Measurements from ENCODE around the gene SLC22A24. TPM values are rescaled to one million over a fixed set of nuclear protein-coding genes. Genes with fewer than 3 reads are reported as not detected.
"Not testable (repeated sequence)": the region's sequence is repeated elsewhere in the genome, so short reads cannot be mapped to it uniquely, and the experiment has no call there.

The SLC22A24 gene, protein sequence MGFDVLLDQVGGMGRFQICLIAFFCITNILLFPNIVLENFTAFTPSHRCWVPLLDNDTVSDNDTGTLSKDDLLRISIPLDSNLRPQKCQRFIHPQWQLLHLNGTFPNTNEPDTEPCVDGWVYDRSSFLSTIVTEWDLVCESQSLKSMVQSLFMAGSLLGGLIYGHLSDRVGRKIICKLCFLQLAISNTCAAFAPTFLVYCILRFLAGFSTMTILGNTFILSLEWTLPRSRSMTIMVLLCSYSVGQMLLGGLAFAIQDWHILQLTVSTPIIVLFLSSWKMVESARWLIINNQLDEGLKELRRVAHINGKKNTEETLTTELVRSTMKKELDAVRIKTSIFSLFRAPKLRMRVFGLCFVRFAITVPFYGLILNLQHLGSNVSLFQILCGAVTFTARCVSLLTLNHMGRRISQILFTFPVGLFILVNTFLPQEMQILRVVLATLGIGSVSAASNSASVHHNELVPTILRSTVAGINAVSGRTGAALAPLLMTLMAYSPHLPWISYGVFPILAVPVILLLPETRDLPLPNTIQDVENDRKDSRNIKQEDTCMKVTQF
- polyA plus RNA-seq (2012; ENCODE audit: missing spikeins): not detected

DNA sequence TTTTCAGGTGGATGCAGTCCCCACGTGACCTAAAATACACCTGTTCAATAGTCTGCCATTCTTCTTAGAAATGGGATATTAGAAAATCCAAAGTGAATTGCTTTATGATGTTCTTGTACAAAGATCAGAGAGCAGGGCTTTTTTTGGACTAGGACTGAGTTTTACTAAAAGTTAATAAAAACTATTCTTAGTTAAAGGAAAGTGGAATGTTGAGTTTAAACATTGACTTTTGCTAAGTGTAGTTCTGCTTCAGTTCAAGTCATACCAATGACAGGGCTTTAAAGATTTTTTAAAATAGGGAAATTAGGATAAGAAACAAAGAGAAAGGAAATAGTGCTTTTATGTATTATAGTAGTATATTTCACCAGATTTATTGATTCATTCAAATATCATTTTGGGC, at the start of gene SLC22A24:
Gene SLC22A24, minus strand, starts transcription at position 101 of the 400 bp plus-strand sequence. CDS start 442 bp downstream, outside the sequence.
- FAIRE-seq: no peak
- DNase-seq (ENCODE audit: insufficient read length): no peak
- TF ChIP-seq TAF1 (IDR thresholded peaks at IDR 0.05; ENCODE audit: borderline replicate concordance, low read depth, low read length) (no peak), POLR2A (IDR thresholded peaks at IDR 0.05; ENCODE audit: low read depth, low read length) (no peak), POLR2AphosphoS5 (IDR thresholded peaks at IDR 0.05; ENCODE audit: low read depth, low read length) (no peak)

DNA sequence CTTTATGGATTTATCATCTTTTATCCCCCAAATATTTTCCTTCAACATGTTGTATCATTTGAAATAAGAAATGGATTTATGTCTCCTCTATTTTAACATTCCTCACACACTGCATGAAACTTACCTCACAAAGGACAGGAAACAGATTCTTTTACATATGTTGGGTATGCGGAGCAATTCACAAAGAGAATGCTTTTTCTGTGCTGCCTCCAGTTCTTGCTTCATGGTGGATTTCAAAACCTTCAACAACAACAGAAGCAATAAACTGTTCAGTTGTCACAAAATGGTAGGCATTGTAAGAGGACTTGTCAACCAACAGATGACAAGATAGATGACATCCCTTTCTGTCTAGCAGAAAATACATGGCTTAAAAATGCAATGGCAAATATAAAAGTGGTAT, 36.5 kb upstream of the SLC22A24 start:
- DNase-seq (ENCODE audit: insufficient read length) (no peak), FAIRE-seq (no peak)
- TF ChIP-seq POLR2A (IDR thresholded peaks at IDR 0.05; ENCODE audit: low read depth, low read length): no peak
- no peak for TF ChIP-seq TAF1 (IDR thresholded peaks at IDR 0.05; ENCODE audit: borderline replicate concordance, low read depth, low read length)
- no peak for TF ChIP-seq POLR2AphosphoS5 (IDR thresholded peaks at IDR 0.05; ENCODE audit: low read depth, low read length)

DNA sequence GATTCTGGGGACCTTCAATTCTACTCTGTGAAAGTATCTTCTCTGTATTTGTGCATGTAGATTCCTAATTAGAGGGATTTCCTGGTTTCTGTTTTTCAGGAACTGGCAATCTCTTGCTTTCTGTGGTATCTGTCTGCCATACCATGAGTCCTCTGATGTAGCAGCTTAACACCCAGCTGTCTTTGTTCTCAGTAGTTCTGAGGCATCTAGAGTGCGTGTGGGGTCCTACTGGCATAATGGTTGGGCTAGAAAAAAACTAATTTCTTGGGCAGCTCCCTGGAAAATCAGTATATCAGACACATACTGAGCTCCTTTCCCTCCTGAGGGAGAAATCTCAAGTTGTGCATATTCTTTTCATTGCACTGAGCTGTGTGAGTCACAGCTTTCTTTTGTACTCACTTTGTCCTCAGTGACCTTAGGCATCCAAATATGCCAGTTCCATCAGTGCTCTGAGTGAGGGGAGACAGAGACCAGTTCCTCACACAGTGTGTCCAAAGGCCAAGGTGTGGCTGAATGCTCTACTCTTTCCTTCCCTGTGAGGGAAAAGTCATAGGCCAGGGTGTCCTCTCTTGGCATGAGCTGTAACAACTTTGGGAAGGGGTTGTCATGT, 35.5 kb upstream of the SLC22A24 start:
- no peak for FAIRE-seq

DNA sequence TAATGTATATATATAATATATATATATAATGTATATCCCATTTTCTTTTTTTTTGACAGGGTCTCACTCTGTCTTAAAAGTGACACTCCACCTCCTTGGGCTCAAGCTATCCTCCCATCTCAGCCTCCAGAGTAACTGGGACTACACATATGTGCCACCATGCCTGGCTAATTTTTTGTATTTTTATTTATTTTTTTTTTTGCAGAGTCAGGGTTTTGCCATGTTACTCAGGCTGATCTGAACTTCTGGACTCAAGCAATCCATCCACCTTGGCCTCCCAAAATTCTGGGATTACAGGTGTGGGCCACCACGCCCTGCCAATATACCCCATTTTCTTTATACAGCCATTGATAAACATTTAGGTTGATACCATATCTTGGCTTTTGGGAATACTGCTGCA, 33.9 kb upstream of the SLC22A24 start:
- FAIRE-seq (no peak), DNase-seq (ENCODE audit: insufficient read length) (no peak)
- no peak for TF ChIP-seq TAF1 (IDR thresholded peaks at IDR 0.05; ENCODE audit: borderline replicate concordance, low read depth, low read length)
- TF ChIP-seq POLR2A (IDR thresholded peaks at IDR 0.05; ENCODE audit: low read depth, low read length): no peak
- no peak for TF ChIP-seq POLR2AphosphoS5 (IDR thresholded peaks at IDR 0.05; ENCODE audit: low read depth, low read length)

More for the DNA sequence above, 35.5 kb upstream of the SLC22A24 start:
- TF ChIP-seq TAF1 (IDR thresholded peaks at IDR 0.05; ENCODE audit: borderline replicate concordance, low read depth, low read length) (no peak), POLR2A (IDR thresholded peaks at IDR 0.05; ENCODE audit: low read depth, low read length) (no peak), POLR2AphosphoS5 (IDR thresholded peaks at IDR 0.05; ENCODE audit: low read depth, low read length) (no peak)
- no peak for DNase-seq (ENCODE audit: insufficient read length)

DNA sequence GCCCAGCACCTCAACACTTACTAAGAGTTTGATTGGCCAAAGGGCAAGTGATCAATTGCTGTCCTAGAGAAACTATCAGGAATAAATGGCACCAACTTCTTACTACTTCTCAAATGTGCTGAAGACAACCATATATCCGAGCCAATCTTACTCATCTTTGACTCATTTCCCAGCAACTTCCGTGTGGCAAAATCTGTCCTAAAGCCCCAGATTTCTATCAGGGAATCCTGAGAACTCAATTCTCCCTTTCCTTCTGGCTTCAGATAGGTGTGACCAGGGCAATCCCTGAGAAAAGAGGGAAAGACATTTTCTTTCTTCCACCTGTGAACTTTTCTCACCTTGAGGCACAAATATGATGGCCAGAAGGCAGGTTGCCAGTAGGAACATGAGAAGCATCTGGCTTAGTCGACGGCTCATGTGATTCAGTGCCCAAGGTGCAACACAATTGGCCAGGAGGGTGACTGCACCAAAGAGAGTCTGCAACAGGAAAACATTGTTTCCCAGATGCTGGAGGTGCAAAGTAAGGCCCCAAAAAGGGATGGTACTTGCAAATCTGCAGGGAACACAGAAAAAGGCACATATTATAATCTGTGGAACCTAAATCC, 21.8 kb upstream of the SLC22A24 start:
- no peak for DNase-seq (ENCODE audit: insufficient read length)
- no peak for FAIRE-seq
- TF ChIP-seq POLR2A (IDR thresholded peaks at IDR 0.05; ENCODE audit: low read depth, low read length) (no peak), POLR2AphosphoS5 (IDR thresholded peaks at IDR 0.05; ENCODE audit: low read depth, low read length) (no peak), TAF1 (IDR thresholded peaks at IDR 0.05; ENCODE audit: borderline replicate concordance, low read depth, low read length) (no peak)

DNA sequence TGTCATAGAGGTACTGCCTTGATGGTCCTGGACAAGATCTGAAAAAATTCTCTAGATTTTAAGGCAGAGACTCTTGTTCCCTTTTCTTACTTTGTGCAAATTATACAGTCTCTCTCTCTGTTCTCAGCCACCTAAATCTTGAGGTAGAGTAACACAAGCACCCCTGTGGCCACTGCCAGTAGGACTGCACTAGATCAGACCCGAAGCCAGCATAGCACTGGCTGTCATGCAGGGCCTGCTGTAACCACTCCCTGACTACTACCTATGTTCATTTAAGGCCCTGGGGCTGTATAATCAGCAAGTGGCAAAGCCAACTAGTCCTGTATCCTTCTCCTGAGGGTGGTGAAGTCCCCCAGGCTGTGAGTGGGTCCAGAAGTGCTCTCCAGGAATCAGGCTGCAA, 11.8 kb upstream of the SLC22A24 start:
- no peak for FAIRE-seq
- TF ChIP-seq POLR2AphosphoS5 (IDR thresholded peaks at IDR 0.05; ENCODE audit: low read depth, low read length) (no peak), TAF1 (IDR thresholded peaks at IDR 0.05; ENCODE audit: borderline replicate concordance, low read depth, low read length) (no peak), POLR2A (IDR thresholded peaks at IDR 0.05; ENCODE audit: low read depth, low read length) (no peak)
- no peak for DNase-seq (ENCODE audit: insufficient read length)

DNA sequence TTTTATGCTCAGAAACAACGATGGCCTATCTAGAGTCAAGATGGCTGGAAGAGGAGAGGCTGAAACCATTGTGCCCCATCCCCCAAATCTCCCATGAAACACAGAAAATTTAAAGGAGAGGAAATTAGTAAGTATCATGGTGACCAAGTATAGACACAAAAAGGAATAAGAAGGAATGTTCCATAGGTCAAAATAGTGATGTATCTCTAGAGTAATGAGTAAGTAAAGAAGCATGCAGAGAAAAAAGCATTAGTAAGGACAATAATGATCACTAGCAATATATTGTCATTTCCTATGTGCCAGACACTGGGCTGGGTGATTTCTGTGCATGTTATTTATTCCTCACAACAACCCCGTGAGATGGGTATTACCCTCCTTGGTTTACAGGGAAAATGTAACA, 2.6 kb upstream of the SLC22A24 start:
- FAIRE-seq: no peak
- TF ChIP-seq POLR2A (IDR thresholded peaks at IDR 0.05; ENCODE audit: low read depth, low read length) (no peak), POLR2AphosphoS5 (IDR thresholded peaks at IDR 0.05; ENCODE audit: low read depth, low read length) (no peak), TAF1 (IDR thresholded peaks at IDR 0.05; ENCODE audit: borderline replicate concordance, low read depth, low read length) (no peak)
- no peak for DNase-seq (ENCODE audit: insufficient read length)

DNA sequence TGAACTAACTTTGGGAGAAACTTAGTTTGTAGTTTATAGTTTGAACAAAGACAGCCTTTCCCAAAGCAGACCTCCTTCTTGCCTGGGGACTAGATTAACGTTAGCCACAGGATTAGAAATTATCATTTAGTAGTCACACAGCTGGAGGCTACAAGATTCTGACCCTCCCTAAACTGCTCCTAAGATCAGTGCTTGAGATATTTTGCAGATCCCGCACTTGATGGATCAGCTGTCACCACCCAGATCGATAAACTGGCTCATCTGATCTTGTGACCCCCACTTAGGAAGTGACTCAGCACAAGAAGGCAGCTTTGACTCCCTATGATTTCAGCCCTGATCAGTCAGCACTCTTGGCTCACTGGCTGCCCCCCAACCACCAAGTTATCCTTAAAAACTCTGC, 1.6 kb downstream of the SLC22A24 start:
- TF ChIP-seq TAF1 (IDR thresholded peaks at IDR 0.05; ENCODE audit: borderline replicate concordance, low read depth, low read length) (no peak), POLR2AphosphoS5 (IDR thresholded peaks at IDR 0.05; ENCODE audit: low read depth, low read length) (no peak), POLR2A (IDR thresholded peaks at IDR 0.05; ENCODE audit: low read depth, low read length) (no peak)
- no peak for DNase-seq (ENCODE audit: insufficient read length)
- FAIRE-seq: no peak

DNA sequence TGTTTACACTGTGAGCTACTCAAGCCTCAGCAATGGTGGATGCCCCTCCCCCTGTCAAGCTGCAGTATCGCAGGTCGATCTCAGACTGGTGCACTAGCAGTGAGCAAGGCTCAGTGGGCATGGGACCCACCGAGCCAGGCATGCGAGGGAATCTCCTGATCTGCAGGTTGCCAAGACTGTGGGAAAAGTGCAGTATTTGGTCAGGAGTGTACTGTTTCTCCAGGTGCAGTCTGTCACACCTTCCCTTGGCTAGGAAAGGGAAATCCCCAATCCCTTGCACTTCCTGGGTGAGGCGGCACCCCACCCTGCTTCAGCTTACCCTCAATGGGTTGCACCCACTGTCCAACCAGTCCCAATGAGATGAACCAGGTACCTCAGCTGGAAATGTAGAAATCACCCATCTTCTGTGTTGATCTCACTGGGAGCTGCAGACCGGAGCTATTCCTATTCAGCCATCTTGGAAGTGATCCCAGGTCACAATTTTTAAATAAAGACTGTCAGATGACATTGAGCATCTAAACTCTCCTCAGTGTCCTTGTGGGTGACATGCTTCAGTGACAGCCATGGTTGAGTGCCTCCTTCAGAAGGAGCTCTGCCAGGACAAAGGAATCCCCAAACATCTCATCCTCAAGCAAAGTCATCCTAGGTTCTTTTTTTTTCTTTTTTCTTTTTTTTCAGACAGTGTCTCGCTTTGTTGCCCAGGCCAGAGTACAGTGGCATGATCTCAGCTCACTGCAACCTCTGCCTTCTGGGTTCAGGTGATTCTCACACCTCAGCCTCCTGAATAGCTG, 10.8 kb downstream of the SLC22A24 start:
- FAIRE-seq: no peak
- TF ChIP-seq TAF1 (IDR thresholded peaks at IDR 0.05; ENCODE audit: borderline replicate concordance, low read depth, low read length) (no peak), POLR2A (IDR thresholded peaks at IDR 0.05; ENCODE audit: low read depth, low read length) (no peak), POLR2AphosphoS5 (IDR thresholded peaks at IDR 0.05; ENCODE audit: low read depth, low read length) (no peak)
- DNase-seq (ENCODE audit: insufficient read length): no peak

DNA sequence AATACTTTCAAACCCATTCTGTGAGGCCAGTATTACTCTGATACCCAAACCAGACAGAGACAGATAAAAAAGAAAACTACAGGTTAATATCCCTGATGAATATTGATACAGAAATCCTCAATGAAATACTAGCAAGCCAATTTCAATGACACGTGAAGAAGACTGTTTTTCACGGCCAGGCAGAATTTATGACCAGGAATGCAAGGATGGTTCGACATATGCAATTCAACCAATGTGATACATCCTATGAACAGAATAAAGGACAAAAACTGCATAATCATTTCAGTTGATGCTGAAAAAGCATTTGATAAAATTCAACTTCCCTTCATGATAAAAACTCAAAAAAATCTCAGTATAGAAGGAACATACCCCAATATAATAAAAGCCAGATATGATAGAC, 44.5 kb downstream of the SLC22A24 start:
- FAIRE-seq: no peak
- TF ChIP-seq POLR2AphosphoS5 (IDR thresholded peaks at IDR 0.05; ENCODE audit: low read depth, low read length): no peak

DNA sequence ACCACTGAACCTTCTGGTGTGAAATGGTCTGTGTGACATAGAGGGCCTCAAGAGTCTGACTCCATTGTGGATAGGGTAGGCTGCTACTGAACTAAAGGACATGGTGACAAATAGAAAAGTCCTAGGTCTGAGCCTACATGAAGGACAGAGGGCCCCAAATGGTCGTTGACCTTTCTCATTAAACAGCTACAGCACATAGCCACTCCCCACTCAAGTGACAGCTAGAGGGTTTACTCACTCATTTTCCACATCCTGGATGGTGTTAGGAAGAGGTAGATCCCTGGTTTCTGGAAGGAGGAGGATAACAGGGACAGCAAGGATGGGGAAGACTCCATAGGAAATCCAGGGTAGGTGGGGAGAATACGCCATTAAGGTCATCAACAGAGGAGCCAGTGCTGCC, 63.3 kb downstream of the SLC22A24 start:
- no peak for DNase-seq (ENCODE audit: insufficient read length)
- FAIRE-seq: no peak
- no peak for TF ChIP-seq POLR2AphosphoS5 (IDR thresholded peaks at IDR 0.05; ENCODE audit: low read depth, low read length)
- TF ChIP-seq TAF1 (IDR thresholded peaks at IDR 0.05; ENCODE audit: borderline replicate concordance, low read depth, low read length): no peak
- no peak for TF ChIP-seq POLR2A (IDR thresholded peaks at IDR 0.05; ENCODE audit: low read depth, low read length)

More for the DNA sequence above, 44.5 kb downstream of the SLC22A24 start:
- no peak for DNase-seq (ENCODE audit: insufficient read length)

DNA sequence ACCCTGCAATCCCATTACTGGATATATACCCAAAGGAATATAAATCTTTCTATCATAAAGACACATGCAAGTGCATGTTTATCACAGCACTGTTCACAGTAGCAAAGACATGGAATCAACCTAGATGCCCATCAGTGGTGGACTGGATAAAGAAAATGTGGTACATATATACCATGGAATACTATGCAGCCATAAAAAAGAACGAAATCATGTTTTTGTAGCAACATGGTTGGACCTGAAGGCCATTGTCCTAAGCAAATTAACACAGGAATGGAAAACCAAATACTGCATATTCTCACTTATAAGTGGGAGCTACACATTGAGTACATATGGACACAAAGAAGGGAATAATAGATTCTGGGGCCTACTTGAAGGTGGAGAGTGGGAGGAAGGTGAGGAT, 97.8 kb downstream of the SLC22A24 start:
- FAIRE-seq; DNase-seq (ENCODE audit: insufficient read length): not testable (repeated sequence)
